Measurements from ENCODE around the gene MYRIP.
A peak's percentile ranks its signal among the peaks of the same experiment; 100 is the strongest.

Gene MYRIP

DNA sequence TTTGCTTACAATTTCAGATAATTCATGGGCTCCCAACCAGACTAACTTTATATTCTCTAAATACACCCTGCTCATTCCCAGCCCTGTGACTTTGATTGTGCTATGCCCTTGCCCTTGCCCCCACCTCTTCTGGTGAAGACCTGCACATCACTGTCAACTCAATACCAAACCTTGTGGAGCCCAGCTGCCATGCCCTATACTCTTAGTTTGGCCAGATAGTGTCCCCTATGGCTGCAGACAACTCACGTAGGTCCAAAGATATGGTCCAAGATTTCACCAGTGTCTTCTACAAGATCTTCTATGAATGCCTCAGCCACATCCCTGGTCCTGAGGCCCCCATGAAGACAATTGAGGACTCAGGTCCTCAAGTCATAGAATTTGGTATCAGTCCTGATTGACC lies 381.8 kb downstream of the MYRIP start:
- in situ Hi-C loops (cut with MboI; ENCODE audit: low pct_unique_long_range_greater_than_20kb, low sequenced_read_pairs), result loop anchor here (25.0 kb wide), 1 partner anchor 121 kb away; the partner anchor contains the start of gene EIF1B
- DNase-seq, result no peak

DNA sequence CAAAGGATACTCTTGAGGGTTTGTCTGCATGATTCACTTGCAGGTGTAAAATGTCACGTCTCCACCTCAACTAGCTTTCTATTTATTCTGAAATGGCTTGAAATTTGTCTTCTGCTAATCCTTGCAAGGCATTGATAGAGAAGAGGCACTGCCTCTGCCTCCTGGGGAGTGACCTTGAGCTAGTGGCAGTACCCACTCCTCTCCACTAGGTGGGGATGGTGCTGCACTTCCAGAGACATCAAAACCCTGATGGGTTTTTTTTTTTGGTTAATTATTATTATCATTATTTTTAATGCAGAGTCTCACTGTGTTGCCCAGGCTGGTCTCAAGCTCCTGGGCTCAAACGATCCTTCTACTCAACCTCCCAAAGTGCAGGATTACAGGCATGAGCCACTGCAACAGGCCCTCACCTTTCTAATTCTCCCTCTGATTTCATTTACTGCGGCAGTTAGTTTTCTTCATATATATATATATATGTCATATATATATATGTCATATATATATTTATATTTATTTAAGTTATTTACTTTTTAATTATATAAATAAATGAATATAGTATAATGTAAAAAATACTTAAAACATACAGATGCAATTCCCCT lies 382.5 kb downstream of the MYRIP start:
- in situ Hi-C loops (cut with MboI; ENCODE audit: low pct_unique_long_range_greater_than_20kb, low sequenced_read_pairs), result loop anchor here (25.0 kb wide), 1 partner anchor 120 kb away; the partner anchor contains the start of gene EIF1B
- peak; percentile 67 for DNase-seq

DNA sequence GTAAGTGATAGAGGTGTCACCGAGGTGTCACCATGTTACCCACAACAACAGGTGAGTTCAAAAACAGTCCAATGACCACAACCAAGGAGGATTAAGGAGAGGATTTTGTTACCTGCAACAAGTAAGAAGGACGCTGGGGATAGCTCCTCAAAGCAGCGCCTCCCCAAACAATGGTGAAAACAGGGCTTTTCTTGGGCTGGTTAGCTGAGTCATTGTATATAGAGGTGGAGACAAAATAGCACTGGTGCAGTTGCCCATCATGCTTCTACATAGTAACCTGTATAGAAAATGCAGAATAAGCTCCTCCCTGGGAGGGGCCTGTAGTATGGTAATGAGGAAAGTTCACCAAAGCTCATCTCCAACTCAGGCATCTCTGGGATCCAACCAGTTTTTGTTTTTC lies 383.2 kb downstream of the MYRIP start:
- in situ Hi-C loops (cut with MboI; ENCODE audit: low pct_unique_long_range_greater_than_20kb, low sequenced_read_pairs), result loop anchor here (25.0 kb wide), 1 partner anchor 120 kb away; the partner anchor contains the start of gene EIF1B

DNA sequence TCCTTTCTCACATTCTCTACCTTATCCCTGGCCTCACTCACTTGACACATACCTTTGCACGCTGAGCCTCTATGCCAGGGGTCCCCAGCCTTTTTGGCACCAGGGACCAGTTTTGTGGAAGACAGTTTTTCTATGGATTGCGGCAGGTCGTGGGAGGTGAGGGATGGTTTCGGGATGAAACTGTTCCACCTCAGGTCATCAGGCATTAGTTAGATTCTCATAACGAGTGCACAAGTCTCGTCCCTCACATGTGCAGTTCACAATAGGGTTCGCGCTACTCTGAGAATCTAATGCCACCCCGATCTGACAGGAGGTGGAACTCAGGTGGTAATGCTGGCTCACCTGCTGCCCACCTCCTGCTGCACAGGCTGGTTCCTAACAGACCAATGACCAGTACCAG lies 387.6 kb downstream of the MYRIP start:
- no peak for DNase-seq
- in situ Hi-C loops (cut with MboI; ENCODE audit: low pct_unique_long_range_greater_than_20kb, low sequenced_read_pairs), result loop anchor here (25.0 kb wide), 1 partner anchor 115 kb away; the partner anchor contains the start of gene EIF1B

More for the DNA sequence above, 383.2 kb downstream of the MYRIP start:
- no peak for DNase-seq

GRCh38 chr3:40200692-40201316 lies 391.4 kb downstream of the MYRIP start:
- DNase-seq, result no peak
- in situ Hi-C loops (cut with MboI; ENCODE audit: low pct_unique_long_range_greater_than_20kb, low sequenced_read_pairs), result no loop called here

DNA sequence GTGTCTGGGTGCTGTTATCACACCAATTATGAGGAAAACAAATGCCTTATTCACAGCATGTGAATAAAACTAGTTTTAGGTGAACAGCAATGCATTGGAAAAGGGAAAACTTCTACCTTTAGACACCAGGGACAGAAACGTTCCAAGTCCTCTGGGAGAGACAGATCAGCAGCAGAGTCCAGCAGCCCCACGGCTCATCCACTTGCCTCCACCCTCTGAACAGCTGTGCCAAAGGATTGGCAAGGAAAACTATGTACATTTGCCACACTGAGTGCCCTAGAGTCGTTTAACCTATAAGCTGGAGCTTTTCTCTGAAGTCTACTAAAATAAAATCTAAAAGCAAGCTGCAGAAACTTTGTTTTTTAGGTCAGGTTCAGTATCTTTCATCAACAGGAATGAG lies 392.4 kb downstream of the MYRIP start:
- in situ Hi-C loops (cut with MboI; ENCODE audit: low pct_unique_long_range_greater_than_20kb, low sequenced_read_pairs), result no loop called here
- no peak for DNase-seq

DNA sequence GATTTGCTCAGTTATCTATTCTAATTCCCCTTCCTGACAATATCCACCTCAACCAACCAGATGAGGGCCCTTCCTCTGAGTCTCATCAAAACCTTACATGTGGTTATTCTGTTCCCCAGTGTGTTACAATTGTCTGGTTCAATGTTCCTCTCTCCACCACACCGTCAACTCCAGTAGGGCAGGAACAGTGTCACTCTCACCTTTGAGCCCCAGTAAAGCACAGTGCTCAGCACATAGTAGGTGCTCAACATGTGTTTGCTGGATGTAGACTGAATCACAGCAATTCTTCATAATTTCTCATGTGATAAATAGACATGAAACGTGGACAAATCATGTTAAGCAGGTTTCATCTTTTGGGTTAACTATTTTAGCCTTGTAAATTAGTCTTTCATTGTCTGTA lies 397.1 kb downstream of the MYRIP start:
- in situ Hi-C loops (cut with MboI; ENCODE audit: low pct_unique_long_range_greater_than_20kb, low sequenced_read_pairs), result no loop called here
- DNase-seq, result no peak

- no peak for DNase-seq
- in situ Hi-C loops (cut with MboI; ENCODE audit: low pct_unique_long_range_greater_than_20kb, low sequenced_read_pairs), result no loop called here
Measured at GRCh38 chr3:40207796-40208195, 398.4 kb downstream of the MYRIP start.

DNA sequence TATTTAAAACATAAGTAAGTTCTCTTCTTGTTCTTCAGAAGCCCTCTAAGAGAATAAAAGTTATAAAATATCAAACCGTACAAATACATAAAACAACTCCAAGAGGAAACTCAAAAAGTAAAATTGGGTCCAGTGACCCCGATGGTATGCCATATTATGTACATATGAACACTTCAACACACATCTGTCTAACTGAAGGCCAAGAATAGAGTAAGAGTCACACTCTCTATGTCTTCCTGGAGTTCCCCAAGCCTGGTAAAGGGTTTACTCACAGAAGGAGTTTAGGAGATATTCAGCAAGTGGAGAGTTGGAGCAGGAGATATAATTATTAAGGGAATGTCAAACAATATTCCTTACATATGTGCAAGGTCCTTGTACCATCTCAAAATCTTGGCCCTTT lies 398.8 kb downstream of the MYRIP start:
- in situ Hi-C loops (cut with MboI; ENCODE audit: low pct_unique_long_range_greater_than_20kb, low sequenced_read_pairs), result no loop called here
- no peak for DNase-seq

DNA sequence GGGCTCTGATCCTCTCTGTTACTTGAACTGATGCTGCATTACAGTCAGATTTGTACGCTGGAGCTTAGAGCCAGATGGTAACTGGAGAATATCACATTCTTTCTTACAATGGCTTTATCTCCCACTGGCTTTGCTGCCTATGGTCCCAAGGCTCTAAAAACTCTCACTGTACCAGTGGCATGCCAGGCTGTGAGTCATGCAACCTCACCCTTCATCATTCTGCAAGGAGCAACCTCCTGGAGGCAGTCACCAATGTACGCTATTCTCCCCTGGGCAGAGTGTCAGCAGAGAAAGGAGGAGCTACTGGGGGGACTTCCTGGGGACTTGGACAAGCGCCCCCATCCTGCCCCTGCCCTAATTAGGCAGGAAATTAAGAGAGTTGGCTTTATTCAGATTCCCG lies 402.2 kb downstream of the MYRIP start:
- in situ Hi-C loops (cut with MboI; ENCODE audit: low pct_unique_long_range_greater_than_20kb, low sequenced_read_pairs), result no loop called here
- DNase-seq, result no peak

GRCh38 chr3:40213556-40213955 lies 404.1 kb downstream of the MYRIP start:
- no peak for DNase-seq
- in situ Hi-C loops (cut with MboI; ENCODE audit: low pct_unique_long_range_greater_than_20kb, low sequenced_read_pairs), result no loop called here

DNA sequence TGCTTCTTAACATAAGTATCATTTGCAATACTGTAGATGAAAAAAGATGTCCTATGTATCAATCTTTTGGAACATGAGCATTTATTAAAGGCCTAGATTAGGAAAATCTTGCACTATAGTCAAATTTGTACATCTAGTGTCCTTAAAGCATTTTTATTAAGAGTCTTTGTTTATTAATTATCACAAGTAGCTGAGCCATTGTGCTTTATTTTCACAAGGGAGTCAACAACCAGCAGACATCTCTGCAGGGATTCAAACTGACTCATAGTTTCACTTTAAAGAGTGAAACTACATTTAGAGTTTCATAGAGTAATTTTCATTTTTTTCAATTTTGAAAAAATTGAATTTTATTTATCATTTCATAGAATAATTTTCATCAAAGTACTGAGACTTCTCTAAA lies 405.6 kb downstream of the MYRIP start:
- in situ Hi-C loops (cut with MboI; ENCODE audit: low pct_unique_long_range_greater_than_20kb, low sequenced_read_pairs), result no loop called here
- no peak for DNase-seq

- no peak for DNase-seq
- in situ Hi-C loops (cut with MboI; ENCODE audit: low pct_unique_long_range_greater_than_20kb, low sequenced_read_pairs), result no loop called here
Measured at GRCh38 chr3:40216471-40216870, 407.1 kb downstream of the MYRIP start.

GRCh38 chr3:40223856-40224255 lies 414.4 kb downstream of the MYRIP start:
- in situ Hi-C loops (cut with MboI; ENCODE audit: low pct_unique_long_range_greater_than_20kb, low sequenced_read_pairs), result no loop called here
- no peak for DNase-seq

DNA sequence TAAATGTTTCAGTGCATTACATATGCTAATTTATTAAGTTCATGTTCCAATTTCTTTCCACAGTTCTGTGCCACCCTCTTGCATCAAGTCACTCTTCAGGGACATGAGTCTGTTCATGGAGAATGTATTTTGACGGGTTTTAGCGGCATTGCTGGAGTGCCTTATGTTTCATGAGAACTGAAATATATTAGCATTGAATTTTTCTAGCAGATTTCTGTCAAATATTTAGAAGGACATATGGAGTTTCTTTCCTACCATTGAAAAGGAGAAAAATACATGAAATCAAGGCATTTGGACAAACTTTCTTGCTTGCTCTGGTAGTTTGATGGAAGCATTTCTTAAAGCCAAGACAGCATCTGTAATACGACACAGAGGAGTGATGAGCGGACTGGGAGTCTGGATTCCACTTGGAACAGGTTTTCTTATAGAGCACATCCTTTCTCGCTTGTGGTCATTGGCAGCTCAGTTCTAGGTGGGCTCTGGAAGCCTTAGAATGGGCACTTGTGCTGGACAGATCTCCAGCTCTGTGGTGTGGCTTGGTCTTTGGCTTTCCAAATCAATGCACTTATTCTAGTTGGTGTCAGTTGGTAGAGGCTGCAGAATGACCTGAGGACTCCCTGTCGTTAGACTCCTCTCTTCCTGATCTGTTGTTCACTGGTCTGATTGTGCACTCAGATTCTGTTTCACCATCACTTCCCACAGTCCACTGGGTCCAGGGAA lies 415.5 kb downstream of the MYRIP start:
- in situ Hi-C loops (cut with MboI; ENCODE audit: low pct_unique_long_range_greater_than_20kb, low sequenced_read_pairs), result no loop called here
- no peak for DNase-seq

- no peak for DNase-seq
- in situ Hi-C loops (cut with MboI; ENCODE audit: low pct_unique_long_range_greater_than_20kb, low sequenced_read_pairs), result no loop called here
Measured at GRCh38 chr3:40226636-40227035, 417.2 kb downstream of the MYRIP start.

GRCh38 chr3:40228792-40229350 lies 419.5 kb downstream of the MYRIP start:
- no peak for DNase-seq
- in situ Hi-C loops (cut with MboI; ENCODE audit: low pct_unique_long_range_greater_than_20kb, low sequenced_read_pairs), result no loop called here

GRCh38 chr3:40229386-40229785 lies 420.0 kb downstream of the MYRIP start:
- DNase-seq, result no peak
- in situ Hi-C loops (cut with MboI; ENCODE audit: low pct_unique_long_range_greater_than_20kb, low sequenced_read_pairs), result no loop called here

GRCh38 chr3:40229963-40230362 lies 420.6 kb downstream of the MYRIP start:
- DNase-seq, result no peak
- in situ Hi-C loops (cut with MboI; ENCODE audit: low pct_unique_long_range_greater_than_20kb, low sequenced_read_pairs), result no loop called here

GRCh38 chr3:40230382-40230781 lies 421.0 kb downstream of the MYRIP start:
- DNase-seq, result no peak
- in situ Hi-C loops (cut with MboI; ENCODE audit: low pct_unique_long_range_greater_than_20kb, low sequenced_read_pairs), result no loop called here

All from KBM-7 (cell line).